H1 (cell line): ENCODE data around the gene ACY1. TPM values are rescaled to one million over a fixed set of nuclear protein-coding genes. Genes with fewer than 3 reads are reported as not detected.

Experiments used
- CTCF ChIA-PET: fragments of 300-600 bp; sonication (Branson Sonifier 250); formaldehyde crosslinking; loops from one replicate; lab custom pipeline; 2021; ENCODE audit not compliant: partially characterized antibody; lab: Charles Lee
- POLR2A ChIA-PET: fragments of 300-600 bp; sonication (Branson Sonifier 250); formaldehyde crosslinking; loops from one replicate; lab custom pipeline; 2021; ENCODE audit warnings: inconsistent platforms; ENCODE audit not compliant: partially characterized antibody; lab: Charles Lee
- DNase-seq, 2 experiments: peaks; one replicate each; pipeline versions ENCODE4 v3.0.0 to v3.0.0-alpha.2; 2010 to 2022; ENCODE audit warnings: low spot score in 2 of 2, low read depth in 1 of 2, mixed read lengths in 1 of 2
- FAIRE-seq: peaks from 2 replicates; lab custom pipeline; 2011; peaks lifted over from hg19 to GRCh38; lab: Jason Lieb, UNC
- H2AFZ ChIP-seq: 2 replicates; pipeline ENCODE4 v1.8.1; 2012; ENCODE audit warnings: low read length, inconsistent platforms
- H2AK5ac ChIP-seq: 2 replicates; pipeline ENCODE4 v1.6.1; 2013; ENCODE audit warnings: low read depth, low read length
- H2BK120ac ChIP-seq: replicated peaks from 2 replicates; pipeline ENCODE3; 2013; ENCODE audit warnings: low read depth, low read length, inconsistent platforms
- H2BK12ac ChIP-seq: 2 replicates; pipeline ENCODE4 v1.6.1; 2013; ENCODE audit warnings: low read depth, low read length
- H2BK15ac ChIP-seq: 2 replicates; pipeline ENCODE4 v1.6.1; 2013; ENCODE audit warnings: low read length
- H2BK20ac ChIP-seq: 2 replicates; pipeline ENCODE4 v1.6.1; 2013; ENCODE audit warnings: low read length
- H2BK5ac ChIP-seq: 2 replicates; pipeline ENCODE4 v1.6.1; 2013; ENCODE audit warnings: low read depth, low read length
- H3K14ac ChIP-seq: 2 replicates; pipeline ENCODE4 v1.6.1; 2013; ENCODE audit warnings: inconsistent platforms; ENCODE audit not compliant: insufficient read length
- H3K18ac ChIP-seq: 2 replicates; pipeline ENCODE4 v1.6.1; 2013; ENCODE audit warnings: low read length; ENCODE audit errors: extremely low read depth
- H3K23ac ChIP-seq: 2 replicates; pipeline ENCODE4 v1.6.1; 2013; ENCODE audit warnings: inconsistent platforms; ENCODE audit not compliant: insufficient read length
- H3K23me2 ChIP-seq: 2 replicates; pipeline ENCODE4 v1.6.1; 2013; ENCODE audit warnings: low read depth, low read length
- H3K27ac ChIP-seq: 2 replicates; pipeline ENCODE4 v1.6.1; 2011; ENCODE audit warnings: low read depth, low read length, inconsistent platforms
- H3K27me3 ChIP-seq, 4 experiments: replicated peaks in 1 of 4; 1 replicate in 1 of 4; 2 replicates in 3 of 4; pipeline versions ENCODE4 v1.6.1 to v1.8.1; 2011 to 2013; ENCODE audit warnings: low read length in 3 of 4, mild to moderate bottlenecking in 3 of 4, inconsistent platforms in 2 of 4, mixed read lengths in 2 of 4, moderate library complexity in 1 of 4; ENCODE audit not compliant: control insufficient read depth in 3 of 4, insufficient read depth in 3 of 4; ENCODE audit errors: extremely low read depth in 1 of 4
- H3K36me3 ChIP-seq, 4 experiments: 2 replicates each; pipeline versions ENCODE4 v1.6.1 to v1.8.1; 2011 to 2013; ENCODE audit warnings: mild to moderate bottlenecking in 4 of 4, low read length in 3 of 4, moderate library complexity in 2 of 4, control low read depth in 1 of 4, inconsistent platforms in 1 of 4; ENCODE audit not compliant: insufficient read depth in 4 of 4, control insufficient read depth in 2 of 4
- H3K4ac ChIP-seq: replicated peaks from 2 replicates; pipeline ENCODE3; 2013; ENCODE audit warnings: low read length, low read depth, mixed read lengths, inconsistent platforms; ENCODE audit not compliant: insufficient read length
- H3K4me1 ChIP-seq, 4 experiments: replicated peaks in 1 of 4; 1 replicate in 1 of 4; 2 replicates in 3 of 4; pipeline versions ENCODE4 v1.6.1 to v1.8.1; 2011 to 2013; ENCODE audit warnings: low read length in 3 of 4, inconsistent platforms in 2 of 4, mixed read lengths in 1 of 4; ENCODE audit not compliant: insufficient read depth in 4 of 4, control insufficient read depth in 3 of 4
- H3K4me2 ChIP-seq, 2 experiments: 2 replicates each; pipeline versions ENCODE4 v1.6.1 to v1.8.1; 2011 to 2013; ENCODE audit warnings: low read depth in 2 of 2, low read length in 2 of 2, control low read depth in 1 of 2, inconsistent platforms in 1 of 2, mild to moderate bottlenecking in 1 of 2; ENCODE audit not compliant: insufficient read depth in 1 of 2
- H3K4me3 ChIP-seq, 4 experiments: fragments of 200-600, 300-600 bp in 1 of 4; sonication (generic), shearing (Covaris generic), sonication (Bioruptor Twin) in 1 of 4; 2 replicates each; pipeline versions ENCODE4 v1.5.1 to v1.8.1; 2011 to 2016; ENCODE audit warnings: low read length in 4 of 4, low read depth in 3 of 4, control low read depth in 2 of 4, inconsistent platforms in 2 of 4, mild to moderate bottlenecking in 2 of 4, mixed read lengths in 1 of 4, moderate library complexity in 1 of 4; ENCODE audit not compliant: insufficient read depth in 2 of 4; ENCODE audit errors: extremely low read depth in 1 of 4
- H3K56ac ChIP-seq: replicated peaks from 2 replicates; pipeline ENCODE3; 2013; ENCODE audit warnings: low read depth, mild to moderate bottlenecking, mixed read lengths, low read length, inconsistent platforms; ENCODE audit not compliant: insufficient read length
- H3K79me1 ChIP-seq: 2 replicates; pipeline ENCODE4 v1.6.1; 2013; ENCODE audit warnings: low read depth, low read length, control low read depth
- H3K79me2 ChIP-seq, 2 experiments: 2 replicates each; pipeline versions ENCODE4 v1.6.1 to v1.8.1; 2012 to 2013; ENCODE audit warnings: low read length in 2 of 2, mild to moderate bottlenecking in 2 of 2, inconsistent platforms in 1 of 2; ENCODE audit not compliant: insufficient read depth in 2 of 2, control insufficient read depth in 1 of 2
- H3K9ac ChIP-seq, 4 experiments: replicated peaks in 1 of 4; 1 replicate in 1 of 4; 2 replicates in 3 of 4; pipeline versions ENCODE4 v1.6.1 to v1.8.1; 2011 to 2013; ENCODE audit warnings: low read depth in 3 of 4, low read length in 3 of 4, control low read depth in 2 of 4, mild to moderate bottlenecking in 2 of 4, moderate library complexity in 2 of 4, inconsistent platforms in 1 of 4; ENCODE audit errors: extremely low read depth in 1 of 4
- H3K9me3 ChIP-seq, 2 experiments: 2 replicates each; pipeline versions ENCODE4 v1.6.1 to v1.8.1; 2012 to 2013; ENCODE audit warnings: mild to moderate bottlenecking in 2 of 2, moderate library complexity in 2 of 2, control low read depth in 1 of 2, inconsistent platforms in 1 of 2, low read depth in 1 of 2, low read length in 1 of 2, mixed read lengths in 1 of 2; ENCODE audit not compliant: insufficient read depth in 2 of 2
- H4K20me1 ChIP-seq, 2 experiments: replicated peaks in 1 of 2; 2 replicates each; pipeline versions ENCODE3 to v1.8.1; 2011 to 2013; ENCODE audit warnings: inconsistent platforms in 2 of 2, low read length in 2 of 2, mild to moderate bottlenecking in 1 of 2; ENCODE audit not compliant: insufficient read depth in 2 of 2, control insufficient read depth in 1 of 2
- H4K5ac ChIP-seq: 2 replicates; pipeline ENCODE4 v1.6.1; 2013; ENCODE audit warnings: low read length, low read depth, mixed read lengths, inconsistent platforms; ENCODE audit not compliant: insufficient read length
- H4K8ac ChIP-seq: 2 replicates; pipeline ENCODE4 v1.8.0; 2013; ENCODE audit warnings: mild to moderate bottlenecking, moderate library complexity, low read length, inconsistent platforms; ENCODE audit not compliant: insufficient read depth; ENCODE audit errors: extremely low read depth
- H4K91ac ChIP-seq: replicated peaks from 2 replicates; pipeline ENCODE3; 2013; ENCODE audit warnings: low read length, mixed read lengths, inconsistent platforms; ENCODE audit not compliant: insufficient read length
- CTBP2 ChIP-seq: IDR thresholded peaks from 2 replicates; pipeline ENCODE4 v1.7.0; 2011; ENCODE audit warnings: borderline replicate concordance, mild to moderate bottlenecking, moderate library complexity, mixed read lengths, low read length; ENCODE audit not compliant: insufficient read depth, insufficient read length
- CTCF ChIP-seq, 3 experiments: IDR thresholded peaks; 1 replicate in 2 of 3; 2 replicates in 1 of 3; pipeline versions ENCODE4 v1.5.1 to v1.6.1; 2011; ENCODE audit warnings: low read length in 3 of 3, mild to moderate bottlenecking in 3 of 3, inconsistent platforms in 2 of 3, low read depth in 1 of 3, moderate library complexity in 1 of 3; ENCODE audit not compliant: insufficient read depth in 1 of 3; ENCODE audit errors: control extremely low read depth in 1 of 3
- EZH2 ChIP-seq: fragments of 200-600 bp; sonication (generic); IDR thresholded peaks from 2 replicates; pipeline ENCODE4 v1.7.1; 2012; ENCODE audit warnings: low read depth, mild to moderate bottlenecking, moderate library complexity, low read length, inconsistent platforms; ENCODE audit not compliant: severe bottlenecking
- JUND ChIP-seq: IDR thresholded peaks from 2 replicates; pipeline ENCODE4 v1.6.1; 2011; ENCODE audit warnings: mild to moderate bottlenecking, improper control_type of control experiment, low read length
- NRF1 ChIP-seq: IDR thresholded peaks from 2 replicates; pipeline ENCODE4 v1.6.1; 2011; ENCODE audit warnings: mild to moderate bottlenecking, low read depth, low read length, improper control_type of control experiment
- POLR2AphosphoS5 ChIP-seq: IDR thresholded peaks from 2 replicates; pipeline ENCODE4 v1.6.1; 2011; ENCODE audit warnings: low read depth, low read length
- TAF1 ChIP-seq: IDR thresholded peaks from 2 replicates; pipeline ENCODE4 v1.6.1; 2011; ENCODE audit warnings: mild to moderate bottlenecking, low read depth, low read length
- WGBS, 2 experiments: shearing (Covaris generic) in 1 of 2; methylation state at CpG; one replicate each; pipeline versions ENCODE4 v1.1.6 to v1.1.7; 2013 to 2015; ENCODE audit warnings: low lambda C conversion rate in 2 of 2, mixed read lengths in 2 of 2, inconsistent platforms in 1 of 2, low coverage in 1 of 2, missing lambda C conversion rate in 1 of 2; ENCODE audit not compliant: insufficient replicate concordance in 2 of 2, insufficient coverage in 1 of 2, insufficient read length in 1 of 2; ENCODE audit errors: extremely low coverage in 1 of 2, missing lambda C conversion rate in 1 of 2; 5-methylcytosine and 5-hydroxymethylcytosine counted together
- polyA plus RNA-seq, 7 experiments: library from polyadenylated mRNA; depleted of rRNA in 3 of 7; stranded (reverse) in 5 of 7; unstranded in 2 of 7; fragments of >200 nt in 5 of 7; fragments of 200-250 nt in 2 of 7; gene quantifications; 1 replicate in 5 of 7; 2 replicates in 1 of 7; 4 replicates in 1 of 7; pipeline versions ENCODE4 v1.2.1 to v1.2.3, GENCODE V29; 2011 to 2013; ENCODE audit warnings: missing spikeins in 2 of 7, mixed read lengths in 2 of 7
- total RNA-seq: library from RNA; stranded (reverse); fragmentation: NEBNext Ultra II Directional; extraction: Animal tissue kit (Norgen Biotek cat#: 25700); gene quantifications from 2 replicates; pipeline ENCODE4 v1.2.1, GENCODE V29; 2021

ACY1 gene
- total and polyA plus RNA-seq, 2 of the 8 experiments (the other 6 are each of a cell fraction or from before 2014, with no cell fraction given) = 48.3 to 113 TPM

- no peak overlapping the region for H2BK120ac ChIP-seq
- no peak overlapping the region for H2AK5ac ChIP-seq
- no peak overlapping the region for H2BK15ac ChIP-seq
- H3K23ac ChIP-seq = no peak overlapping the region
- H3K18ac ChIP-seq = no peak overlapping the region
- WGBS, 2 experiments = 84% methylated on average over 5 of the region's 5 CpGs; no CpG with 5 or more reads in 1 of the 2 experiments
- H2BK20ac ChIP-seq = no peak overlapping the region
- no peak overlapping the region for H3K14ac ChIP-seq
- no peak overlapping the region for H4K91ac ChIP-seq
- no peak overlapping the region for H2AFZ ChIP-seq
- no peak overlapping the region for H3K27ac ChIP-seq
- H2BK5ac ChIP-seq = no peak overlapping the region
- H4K8ac ChIP-seq = no peak overlapping the region
- H3K4me3 ChIP-seq = no peak overlapping the region
- H3K9ac ChIP-seq = no peak overlapping the region
- H3K27me3 ChIP-seq = no peaks in the 10 kb centered on the region
- H3K23me2 ChIP-seq = no peaks in the 10 kb centered on the region
- no peaks in the 10 kb centered on the region for H3K36me3 ChIP-seq
- no peak overlapping the region for H3K4me2 ChIP-seq
- ChIA-PET POLR2A (no interaction called here), CTCF (interaction anchor here (4.4 to 7.5 kb wide), 2 partner anchors 19 to 21 kb away, joined by 55 to 58 read pairs; partner anchors contain the start of gene DUSP7)
- DNase-seq (no peak), FAIRE-seq (no peak)
- H3K79me1 ChIP-seq = no peaks in the 10 kb centered on the region
- H3K9me3 ChIP-seq = no peaks in the 10 kb centered on the region
- no peak overlapping the region for H3K4ac ChIP-seq
- H4K20me1 ChIP-seq = no peaks in the 10 kb centered on the region
- H2BK12ac ChIP-seq = no peak overlapping the region
- no peaks in the 10 kb centered on the region for H3K79me2 ChIP-seq
- no peak overlapping the region for H3K56ac ChIP-seq
- no peak overlapping the region for H4K5ac ChIP-seq
- H3K4me1 ChIP-seq = peaks cover 0 to 6% (median 1%) of the 10 kb centered on the region in 4 experiments; a peak in 2 of 7 replicates
- TF ChIP-seq EZH2 = no peak
- TF ChIP-seq NRF1 = no peak
- TF ChIP-seq TAF1 = no peak
- no peak for TF ChIP-seq CTBP2
- no peak for TF ChIP-seq JUND
- TF ChIP-seq POLR2AphosphoS5 = no peak
- TF ChIP-seq CTCF (IDR thresholded peaks at IDR 0.05; ENCODE audit: control extremely low read depth in 1 of 3, insufficient read depth in 1 of 3, low read depth in 1 of 3, low read length in 3 of 3) = no peak
Measured at GRCh38 chr3:52034212-52034611, 50.9 kb downstream of the ACY1 start.
